Caco-2 (cell line): ENCODE results near the gene SIAH3. TPM values are rescaled to one million over a fixed set of nuclear protein-coding genes. Genes with fewer than 3 reads are reported as not detected.

Experiments used
- BruUV-seq: library from RNA; stranded (reverse); fragments of 400-500 nt; replicated peaks from 2 replicates; lab custom pipeline; 2021; lab: Mats Ljungman, UMichigan
- CTCF ChIA-PET: fragments of 300-600 bp; sonication (Branson Sonifier 250); formaldehyde crosslinking; loops from one replicate; lab custom pipeline; 2022; ENCODE audit warnings: antibody characterized with exemption; lab: Charles Lee
- POLR2A ChIA-PET: fragments of 300-600 bp; sonication (Branson Sonifier 250); formaldehyde crosslinking; loops from one replicate; lab custom pipeline; 2022; ENCODE audit warnings: antibody characterized with exemption; lab: Charles Lee
- DNase-seq, 2 experiments: peaks; one replicate each; pipeline versions ENCODE4 v3.0.0 to v3.0.0-alpha.2; 2020 to 2022
- H3K27me3 ChIP-seq: replicated peaks from 2 replicates; pipeline ENCODE4 v1.6.0; 2011; ENCODE audit warnings: low read length; ENCODE audit not compliant: control insufficient read depth, insufficient read depth
- H3K36me3 ChIP-seq: 2 replicates; pipeline ENCODE4 v1.5.1; 2011; ENCODE audit warnings: low read length; ENCODE audit not compliant: control insufficient read depth, insufficient read depth
- H3K4me1 ChIP-seq: fragments of 250-450 bp; sonication (Bioruptor Pico); 2 replicates; pipeline ENCODE4 v1.5.1; 2020; ENCODE audit warnings: mild to moderate bottlenecking
- H3K4me3 ChIP-seq: 2 replicates; pipeline ENCODE4 v1.5.1; 2011; ENCODE audit warnings: low read depth, mild to moderate bottlenecking, control low read depth, low read length
- H3K9me3 ChIP-seq: fragments of 250-450 bp; sonication (Bioruptor Pico); 2 replicates; pipeline ENCODE4 v1.5.1; 2020; ENCODE audit warnings: mild to moderate bottlenecking, moderate library complexity
- H3K27ac Mint-ChIP-seq: one replicate; pipeline ENCODE4 v1.8.0; 2022; ENCODE audit warnings: mixed read lengths; ENCODE audit not compliant: unreplicated experiment
- H3K27me3 Mint-ChIP-seq: one replicate; pipeline ENCODE4 v1.8.0; 2022; ENCODE audit warnings: mixed read lengths; ENCODE audit not compliant: insufficient read depth, unreplicated experiment
- H3K36me3 Mint-ChIP-seq: one replicate; pipeline ENCODE4 v1.8.0; 2022; ENCODE audit warnings: mild to moderate bottlenecking, mixed read lengths; ENCODE audit not compliant: insufficient read depth, unreplicated experiment
- H3K4me1 Mint-ChIP-seq: one replicate; pipeline ENCODE4 v1.8.0; 2022; ENCODE audit warnings: low read depth, mixed read lengths; ENCODE audit not compliant: unreplicated experiment
- H3K4me3 Mint-ChIP-seq: one replicate; pipeline ENCODE4 v1.8.0; 2022; ENCODE audit warnings: mild to moderate bottlenecking, moderate library complexity, mixed read lengths; ENCODE audit not compliant: unreplicated experiment
- H3K9me3 Mint-ChIP-seq: one replicate; pipeline ENCODE4 v1.8.0; 2022; ENCODE audit warnings: mixed read lengths; ENCODE audit not compliant: unreplicated experiment
- CTCF ChIP-seq, 2 experiments: fragments of 200-600 bp in 1 of 2; IDR thresholded peaks; 1 replicate in 1 of 2; 2 replicates in 1 of 2; pipeline versions ENCODE4 v1.5.1 to v1.8.0; 2011 to 2022; ENCODE audit warnings: antibody characterized with exemption in 1 of 2, control low read depth in 1 of 2, inconsistent platforms in 1 of 2, low read depth in 1 of 2, low read length in 1 of 2, mild to moderate bottlenecking in 1 of 2, moderate library complexity in 1 of 2; ENCODE audit not compliant: insufficient read depth in 1 of 2, severe bottlenecking in 1 of 2, unreplicated experiment in 1 of 2
- intact Hi-C: fragments of 100-400 bp; cut with micrococcal nuclease; formaldehyde crosslinking; loops from one replicate; pipeline ENCODE4 v1.10.0; 2022; ENCODE audit not compliant: unreplicated experiment
- total RNA-seq: library from RNA; stranded (reverse); gene quantifications from 2 replicates; pipeline ENCODE4 v1.2.3, GENCODE V29; 2022

The SIAH3 gene
- total RNA-seq, 1 experiment from 2014 or later: not detected

DNA sequence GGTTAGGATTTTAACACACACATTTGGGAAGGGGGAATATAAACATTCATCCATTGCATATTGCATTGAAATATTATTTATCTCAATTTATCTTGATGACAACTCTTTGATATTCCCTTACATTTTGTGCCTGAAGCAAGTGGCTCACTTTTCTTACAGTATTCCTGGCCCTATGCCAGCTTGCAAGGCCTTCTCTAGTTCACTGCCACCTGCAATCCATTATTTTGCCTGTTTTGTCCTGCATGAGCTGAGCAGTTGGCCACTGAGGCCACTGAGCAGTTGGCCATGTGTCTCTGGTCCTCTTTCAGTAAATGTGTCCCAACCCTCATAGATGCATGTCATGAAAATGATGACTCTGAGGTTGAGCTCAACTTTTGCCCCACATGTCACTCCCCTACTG, 99.7 kb downstream of the SIAH3 start:
- DNase-seq: no peak
- Mint-ChIP-seq H3K9me3 (peaks cover 8% of the 10 kb centered on the region), H3K4me3 (no peak overlapping the region), H3K27ac (no peak overlapping the region), H3K36me3 (no peaks in the 10 kb centered on the region), H3K27me3 (no peaks in the 10 kb centered on the region), H3K4me1 (peaks cover 11% of the 10 kb centered on the region)
- no peaks in the 10 kb centered on the region for H3K4me1 ChIP-seq
- H3K4me3 ChIP-seq: no peak overlapping the region
- ChIA-PET POLR2A (no interaction called here), CTCF (no interaction called here)
- H3K9me3 ChIP-seq: no peaks in the 10 kb centered on the region
- no peaks in the 10 kb centered on the region for H3K36me3 ChIP-seq
- H3K27me3 ChIP-seq: no peaks in the 10 kb centered on the region
- intact Hi-C loops: no loop called here
- BruUV-seq: no TSS peak
- TF ChIP-seq CTCF (IDR thresholded peaks at IDR 0.05; ENCODE audit: insufficient read depth in 1 of 2, low read depth in 1 of 2, low read length in 1 of 2, severe bottlenecking in 1 of 2, unreplicated experiment in 1 of 2): no peak

GRCh38 chr13:45750566-45750965, 101.0 kb downstream of the SIAH3 start:
- H3K9me3 ChIP-seq: no peaks in the 10 kb centered on the region
- no TSS peak for BruUV-seq
- ChIA-PET CTCF (no interaction called here), POLR2A (no interaction called here)
- H3K4me1 ChIP-seq: no peaks in the 10 kb centered on the region
- Mint-ChIP-seq H3K9me3 (peaks cover 8% of the 10 kb centered on the region), H3K36me3 (no peaks in the 10 kb centered on the region), H3K27ac (no peak overlapping the region), H3K27me3 (no peaks in the 10 kb centered on the region), H3K4me3 (no peak overlapping the region), H3K4me1 (peaks cover 11% of the 10 kb centered on the region)
- no peaks in the 10 kb centered on the region for H3K36me3 ChIP-seq
- TF ChIP-seq CTCF (IDR thresholded peaks at IDR 0.05; ENCODE audit: insufficient read depth in 1 of 2, low read depth in 1 of 2, low read length in 1 of 2, severe bottlenecking in 1 of 2, unreplicated experiment in 1 of 2): no peak
- H3K4me3 ChIP-seq: no peak overlapping the region
- intact Hi-C loops: no loop called here
- H3K27me3 ChIP-seq: no peaks in the 10 kb centered on the region
- DNase-seq: no peak

DNA sequence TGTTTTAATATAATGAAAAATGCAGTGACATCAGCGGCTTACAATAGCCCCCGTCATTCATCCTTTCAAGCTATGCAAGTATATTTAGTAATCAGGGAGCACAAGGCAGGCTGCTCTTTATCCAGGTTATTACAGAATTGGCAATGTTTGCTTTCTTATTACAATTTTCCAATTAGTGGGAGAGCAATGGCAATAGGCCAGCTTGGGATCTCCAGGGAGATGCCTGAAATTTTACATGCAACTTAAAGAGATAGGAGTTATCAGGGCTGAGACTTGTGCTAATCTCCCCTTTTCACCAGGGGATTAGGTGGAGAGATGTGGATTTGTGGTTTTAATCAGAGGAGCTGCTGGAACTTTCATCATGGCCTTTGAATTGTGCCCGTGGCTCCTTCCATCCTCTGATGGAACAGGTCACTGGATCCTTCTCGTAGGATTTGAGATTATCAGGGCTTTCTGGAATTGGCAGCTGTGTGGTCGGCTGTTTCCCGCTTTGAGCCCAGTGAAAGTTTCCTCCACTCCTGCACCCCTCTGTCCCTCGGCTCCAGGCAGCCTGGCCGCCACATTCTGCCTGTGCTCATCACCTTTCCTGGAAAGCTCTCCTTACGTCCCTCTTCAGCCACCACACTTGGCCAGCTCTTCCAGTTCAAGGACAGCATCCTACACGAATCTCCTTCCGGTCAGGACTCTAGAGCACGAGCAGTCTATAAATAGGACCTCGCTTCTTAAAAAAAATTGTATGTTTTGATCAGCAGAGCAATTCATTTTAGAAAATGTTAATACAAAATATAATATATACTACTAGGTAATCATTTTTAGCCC, 102.4 kb downstream of the SIAH3 start:
- H3K9me3 ChIP-seq: no peaks in the 10 kb centered on the region
- Mint-ChIP-seq H3K4me3 (no peak overlapping the region), H3K27ac (no peak overlapping the region), H3K9me3 (peaks cover 8% of the 10 kb centered on the region), H3K27me3 (no peaks in the 10 kb centered on the region), H3K36me3 (no peaks in the 10 kb centered on the region), H3K4me1 (peaks cover 11% of the 10 kb centered on the region)
- TF ChIP-seq CTCF (IDR thresholded peaks at IDR 0.05; ENCODE audit: insufficient read depth in 1 of 2, low read depth in 1 of 2, low read length in 1 of 2, severe bottlenecking in 1 of 2, unreplicated experiment in 1 of 2): no peak
- H3K27me3 ChIP-seq: no peaks in the 10 kb centered on the region
- POLR2A ChIA-PET: no interaction called here
- no peak for DNase-seq
- CTCF ChIA-PET: no interaction called here
- no peaks in the 10 kb centered on the region for H3K36me3 ChIP-seq
- BruUV-seq: no TSS peak
- H3K4me3 ChIP-seq: no peak overlapping the region
- intact Hi-C loops: no loop called here
- H3K4me1 ChIP-seq: no peaks in the 10 kb centered on the region
